Measurements from ENCODE around the gene SELENOO. TPM values are rescaled to one million over a fixed set of nuclear protein-coding genes. Genes with fewer than 3 reads are reported as not detected.

The SELENOO gene
- total RNA-seq, 1 experiment from 2014 or later: 19.0 TPM

- peaks cover 0 to 14% (median 4%) of the 10 kb centered on the region in 3 experiments; a peak in 5 of 7 replicates for H3K36me3 Mint-ChIP-seq (ENCODE audit: insufficient read depth in 1 of 3, low read depth in 3 of 3)
- H3K9me3 Mint-ChIP-seq: no peaks in the 10 kb centered on the region; a peak in 2 of 5 replicates
- Histone ChIP-seq H4K5ac (ENCODE audit: insufficient read length, low read depth, low read length) (no peak overlapping the region), H3K27me3 (ENCODE audit: insufficient read depth, low read length) (no peaks in the 10 kb centered on the region; the same call in 1 of the 2 replicates), H2AK5ac (ENCODE audit: insufficient read length, low read length) (no peak overlapping the region), H3K4ac (ENCODE audit: low read depth, low read length) (no peak overlapping the region), H3K23ac (ENCODE audit: insufficient read length, low read depth, low read length) (no peak overlapping the region), H3K23me2 (ENCODE audit: insufficient read length, low read depth, low read length, poor library complexity, severe bottlenecking) (peaks cover 5% of the 10 kb centered on the region), H2BK120ac (ENCODE audit: low read depth, low read length, poor library complexity, severe bottlenecking) (no peak overlapping the region), H3K9me3 (ENCODE audit: control insufficient read depth, low read depth, low read length) (no peaks in the 10 kb centered on the region), H3K9ac (ENCODE audit: extremely low read depth, insufficient read length, low read length) (no peak overlapping the region), H3K56ac (ENCODE audit: insufficient read length, low read depth, low read length) (no peak overlapping the region), H2AFZ (ENCODE audit: low read length) (no peak overlapping the region), H3T11ph (ENCODE audit: low read length) (no peak overlapping the region), H3K4me2 (ENCODE audit: insufficient read depth, insufficient read length, low read length) (no peak overlapping the region), H4K20me1 (ENCODE audit: control insufficient read depth, insufficient read depth, insufficient read length) (no peaks in the 10 kb centered on the region), H4K91ac (ENCODE audit: insufficient read length, low read depth, low read length) (no peak overlapping the region), H3K79me2 (ENCODE audit: insufficient read depth, low read length) (no peaks in the 10 kb centered on the region), H3K79me1 (ENCODE audit: insufficient read depth, low read depth, low read length, poor library complexity, severe bottlenecking) (no peaks in the 10 kb centered on the region), H2BK12ac (ENCODE audit: insufficient read length, low read depth, low read length) (no peak overlapping the region), H3K4me1 (ENCODE audit: insufficient read depth, low read length) (no peaks in the 10 kb centered on the region), H2BK20ac (ENCODE audit: low read depth, low read length, poor library complexity, severe bottlenecking) (no peak overlapping the region), H3K18ac (ENCODE audit: insufficient read length, low read depth, low read length) (no peak overlapping the region), H3K14ac (ENCODE audit: insufficient read depth, low read length) (no peak overlapping the region; the same call in 1 of the 2 replicates), H4K8ac (replicated peaks; ENCODE audit: insufficient read length, low read depth, low read length) (no peak overlapping the region), H2BK5ac (ENCODE audit: insufficient read length, low read length) (no peak overlapping the region), H2BK15ac (ENCODE audit: low read depth, low read length) (no peak overlapping the region), H3K27ac (ENCODE audit: insufficient read length, low read depth, low read length) (no peak overlapping the region)
- DNase-seq: no peak
- WGBS (ENCODE audit: extremely low coverage, insufficient read length, low lambda C conversion rate): no CpG with 5 or more reads among the region's 6 CpGs
- H3K4me3 Mint-ChIP-seq: no peak overlapping the region
- no peak overlapping the region; a peak in 1 of 7 replicates for H3K27ac Mint-ChIP-seq
- H3K27me3 Mint-ChIP-seq (ENCODE audit: low read depth): peaks cover 15% of the 10 kb centered on the region
- TF ChIP-seq CTCF (conservative IDR thresholded peaks at IDR 0.05): no peak
- H3K4me1 Mint-ChIP-seq: peaks cover 4 to 5% of the 10 kb centered on the region in 2 experiments
Measured at GRCh38 chr22:50175191-50175461, 25.7 kb upstream of the SELENOO start.

All from H9 (cell line).